ENCODE data around the gene MMP25.
"Not testable (repeated sequence)": the region's sequence is repeated elsewhere in the genome, so short reads cannot be mapped to it uniquely, and the experiment has no call there.

Gene MMP25

DNA sequence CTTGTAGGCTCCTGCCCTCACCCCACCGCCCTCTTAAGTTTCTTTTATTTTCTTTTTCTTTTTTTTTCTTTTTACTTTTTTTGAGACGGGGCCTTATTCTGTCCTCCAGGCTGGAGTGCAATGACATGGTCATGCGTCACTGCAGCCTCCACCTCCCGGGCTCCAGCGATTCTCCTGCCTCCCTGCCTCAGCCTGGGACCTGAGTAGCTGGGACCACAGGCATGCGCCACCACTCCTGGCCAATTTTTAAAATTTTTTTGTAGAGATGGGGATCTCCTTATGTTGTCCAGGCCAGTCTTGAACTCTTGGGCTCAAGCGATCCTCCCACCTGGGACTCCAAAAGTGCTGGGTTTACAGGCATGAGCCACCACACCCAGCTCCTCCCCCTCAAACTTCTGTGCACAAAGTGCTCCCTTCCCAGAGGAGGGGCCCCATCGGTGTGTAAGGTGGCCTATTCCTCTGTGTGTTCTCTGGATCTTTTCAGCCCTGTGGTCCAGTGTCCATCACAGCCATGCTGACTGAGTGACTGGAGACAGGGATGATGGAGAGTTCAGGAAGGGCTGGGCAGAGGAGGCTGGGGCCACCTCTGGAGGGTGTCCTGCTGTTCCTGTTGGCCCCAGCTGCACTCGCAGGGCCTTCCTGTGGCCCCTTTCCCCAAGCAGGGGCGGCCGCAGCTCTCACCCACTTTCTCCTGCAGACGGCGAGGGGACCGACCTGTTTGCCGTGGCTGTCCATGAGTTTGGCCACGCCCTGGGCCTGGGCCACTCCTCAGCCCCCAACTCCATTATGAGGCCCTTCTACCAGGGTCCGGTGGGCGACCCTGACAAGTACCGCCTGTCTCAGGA lies 10.2 kb downstream of the MMP25 start:
- no peak for DNase-seq (ENCODE audit: low read depth in 2 of 2)

DNA sequence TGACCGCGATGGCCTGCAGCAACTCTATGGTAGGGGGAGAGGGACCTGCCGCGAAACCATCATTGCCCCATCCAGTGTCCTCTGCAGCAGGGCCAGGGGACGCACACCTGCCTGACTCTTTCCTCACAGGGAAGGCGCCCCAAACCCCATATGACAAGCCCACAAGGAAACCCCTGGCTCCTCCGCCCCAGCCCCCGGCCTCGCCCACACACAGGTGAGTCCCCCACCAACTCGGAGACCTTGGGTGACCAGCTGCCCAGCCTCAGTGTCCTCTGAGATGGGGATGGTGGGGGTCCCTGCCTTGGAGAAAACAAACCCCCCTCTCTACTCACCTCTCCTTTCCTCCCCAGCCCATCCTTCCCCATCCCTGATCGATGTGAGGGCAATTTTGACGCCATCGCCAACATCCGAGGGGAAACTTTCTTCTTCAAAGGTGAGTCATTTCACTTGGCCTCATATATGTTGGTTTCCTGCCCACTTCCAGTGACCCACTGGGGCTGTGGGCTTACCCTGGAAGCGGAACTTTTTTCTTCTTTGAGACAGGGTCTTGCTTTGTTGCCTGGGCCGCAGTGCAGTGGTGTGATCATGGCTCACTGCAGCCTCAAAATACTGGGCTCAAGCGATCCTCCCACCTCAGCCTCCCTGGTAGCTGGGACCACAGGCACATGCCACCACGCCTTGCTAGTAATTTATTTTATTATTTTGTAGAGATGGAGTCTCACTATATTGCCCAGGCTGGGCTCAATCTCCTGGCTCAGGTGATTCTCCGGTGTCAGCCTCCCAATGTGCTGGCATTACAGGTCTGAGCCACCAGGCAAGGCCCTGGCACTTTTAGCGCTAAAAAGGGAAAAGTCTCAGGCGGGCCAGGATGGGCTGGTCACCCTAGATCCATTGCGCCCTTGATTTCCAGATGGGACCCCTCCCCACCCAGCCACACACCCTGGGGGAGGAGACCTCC lies 11.1 kb downstream of the MMP25 start:
- DNase-seq (ENCODE audit: low read depth in 2 of 2): no peak

DNA sequence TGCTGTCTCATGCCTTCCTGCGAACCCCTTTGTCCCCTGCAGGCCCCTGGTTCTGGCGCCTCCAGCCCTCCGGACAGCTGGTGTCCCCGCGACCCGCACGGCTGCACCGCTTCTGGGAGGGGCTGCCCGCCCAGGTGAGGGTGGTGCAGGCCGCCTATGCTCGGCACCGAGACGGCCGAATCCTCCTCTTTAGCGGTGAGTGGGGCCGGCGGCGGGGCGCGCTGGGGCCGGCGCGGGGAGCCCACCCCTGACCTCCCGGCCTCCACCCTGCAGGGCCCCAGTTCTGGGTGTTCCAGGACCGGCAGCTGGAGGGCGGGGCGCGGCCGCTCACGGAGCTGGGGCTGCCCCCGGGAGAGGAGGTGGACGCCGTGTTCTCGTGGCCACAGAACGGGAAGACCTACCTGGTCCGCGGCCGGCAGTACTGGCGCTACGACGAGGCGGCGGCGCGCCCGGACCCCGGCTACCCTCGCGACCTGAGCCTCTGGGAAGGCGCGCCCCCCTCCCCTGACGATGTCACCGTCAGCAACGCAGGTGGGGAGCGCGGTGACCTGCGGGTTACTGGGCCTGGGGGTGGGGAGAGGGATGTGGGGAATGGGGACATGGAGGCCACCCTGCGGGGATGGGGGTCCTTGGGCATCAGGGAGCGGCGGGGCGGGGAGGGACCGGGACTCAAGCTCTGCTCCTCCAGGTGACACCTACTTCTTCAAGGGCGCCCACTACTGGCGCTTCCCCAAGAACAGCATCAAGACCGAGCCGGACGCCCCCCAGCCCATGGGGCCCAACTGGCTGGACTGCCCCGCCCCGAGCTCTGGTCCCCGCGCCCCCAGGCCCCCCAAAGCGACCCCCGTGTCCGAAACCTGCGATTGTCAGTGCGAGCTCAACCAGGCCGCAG lies 12.0 kb downstream of the MMP25 start:
- DNase-seq (ENCODE audit: low read depth in 2 of 2): peak in 1 of 2 donors; percentile 51

DNA sequence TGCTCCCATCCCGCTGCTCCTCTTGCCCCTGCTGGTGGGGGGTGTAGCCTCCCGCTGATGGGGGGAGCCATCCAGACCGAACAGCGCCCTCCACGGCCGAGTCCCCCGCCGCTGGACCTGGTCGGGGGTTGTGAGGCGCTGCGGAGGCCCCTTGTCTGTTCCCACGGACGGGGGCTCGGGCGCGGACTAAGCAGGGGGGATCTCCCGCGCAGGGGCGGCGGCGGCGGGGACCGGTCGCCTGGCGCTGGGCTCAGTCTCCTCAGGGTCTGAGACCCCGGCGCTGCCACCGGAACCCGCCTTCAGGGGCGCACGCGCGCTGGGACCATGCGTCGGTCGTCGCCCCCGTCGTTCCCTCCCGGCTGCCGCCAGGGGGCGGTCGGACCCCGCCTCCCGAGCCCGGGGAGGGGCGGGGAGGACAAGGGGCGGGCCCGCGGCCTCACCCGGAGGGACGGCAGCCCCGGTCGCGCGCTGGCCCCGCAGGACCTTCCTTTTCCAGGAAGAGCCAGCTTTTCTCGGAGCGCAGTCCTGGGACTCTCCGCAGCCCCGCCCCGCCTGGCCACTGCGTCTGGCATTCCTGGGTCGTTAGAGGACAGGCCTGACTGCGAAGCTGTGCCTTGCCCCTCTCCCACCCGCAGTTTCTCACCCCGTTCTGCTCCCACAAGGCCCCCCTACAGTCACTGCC lies 12.8 kb downstream of the MMP25 start:
- peak; percentile 84 to 86 for DNase-seq (ENCODE audit: low read depth in 2 of 2)

DNA sequence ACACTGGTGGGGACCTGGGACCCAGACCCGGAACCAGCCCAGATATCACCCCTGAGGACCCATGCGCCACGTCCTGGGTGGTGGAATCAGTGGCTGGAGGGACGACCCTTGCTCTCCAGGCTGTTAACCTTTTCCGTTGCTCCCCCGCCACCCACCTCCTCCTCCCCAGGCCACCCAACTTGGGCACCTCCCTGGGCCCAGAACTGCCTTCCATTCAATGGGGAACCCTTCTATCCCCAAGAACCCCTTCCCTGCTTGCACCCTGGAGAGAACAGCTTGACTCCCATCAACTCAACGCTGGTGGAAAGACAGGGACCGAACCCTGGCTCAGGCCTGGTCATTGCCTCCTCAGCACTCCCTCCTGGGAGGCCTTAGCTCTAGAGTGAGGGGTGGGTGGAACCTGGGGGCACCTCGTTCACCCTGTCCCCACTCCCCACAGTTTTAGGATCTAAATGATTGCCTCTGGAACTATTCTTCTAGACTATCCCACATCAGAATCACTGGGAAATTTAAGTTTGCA lies 13.4 kb downstream of the MMP25 start:
- no peak for DNase-seq (ENCODE audit: low read depth in 2 of 2)

DNA sequence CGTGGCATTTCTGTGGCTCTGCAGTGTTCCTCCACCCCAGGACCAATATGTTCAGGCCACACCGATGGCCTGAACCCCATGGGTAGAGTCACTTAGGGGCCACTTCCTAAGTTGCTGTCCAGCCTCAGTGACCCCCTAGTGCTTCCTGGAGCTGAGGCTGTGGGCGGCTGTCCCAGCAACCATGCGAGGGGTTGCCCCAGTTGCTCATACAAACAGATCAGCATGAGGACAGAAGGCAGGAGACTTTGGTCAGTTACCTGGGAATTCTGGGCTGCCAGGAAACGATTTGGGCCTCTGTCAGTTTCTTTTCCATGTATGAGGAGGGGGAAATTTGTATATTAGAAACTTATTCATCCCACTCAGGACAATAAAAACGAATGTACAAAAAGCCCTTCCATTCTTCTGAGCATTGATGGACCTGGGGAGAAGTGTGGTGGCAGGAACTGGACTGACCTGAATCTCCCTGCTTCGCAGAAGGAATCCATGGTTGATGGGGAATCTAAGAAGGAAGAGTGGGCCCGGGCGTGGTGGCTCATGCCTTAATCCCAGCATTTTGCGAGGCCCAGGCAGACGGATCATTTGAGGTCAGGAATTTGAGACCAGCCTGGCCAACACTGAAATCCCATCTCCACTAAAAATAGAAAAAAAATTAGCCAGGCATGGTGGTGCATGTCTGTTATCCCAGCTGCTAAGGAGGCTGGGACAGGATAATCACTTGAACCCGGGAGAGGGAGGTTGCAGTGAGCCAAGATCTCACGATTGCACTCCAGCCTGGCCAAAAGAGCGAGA lies 14.2 kb downstream of the MMP25 start:
- DNase-seq (ENCODE audit: low read depth in 2 of 2): no peak

DNA sequence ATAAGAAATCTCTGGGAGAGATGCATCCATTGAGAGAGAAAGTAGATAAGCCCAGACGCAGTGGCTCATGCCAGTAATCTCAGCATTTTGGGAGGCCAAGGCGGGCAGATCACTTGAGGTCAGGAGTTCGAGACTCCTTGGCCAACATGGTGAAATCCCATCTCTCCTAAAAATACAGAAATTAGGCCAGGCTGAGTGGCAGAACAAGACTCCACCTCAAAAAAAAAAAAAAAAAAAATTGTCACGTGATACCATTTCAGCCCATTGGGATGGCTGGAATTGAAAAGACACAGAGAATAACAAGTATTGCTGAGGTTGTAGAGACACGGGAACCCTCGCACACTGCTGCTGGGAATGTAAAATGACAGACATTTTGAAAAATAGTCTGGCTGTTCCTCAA lies 16.2 kb downstream of the MMP25 start:
- no peak for DNase-seq (ENCODE audit: low read depth in 2 of 2)

DNA sequence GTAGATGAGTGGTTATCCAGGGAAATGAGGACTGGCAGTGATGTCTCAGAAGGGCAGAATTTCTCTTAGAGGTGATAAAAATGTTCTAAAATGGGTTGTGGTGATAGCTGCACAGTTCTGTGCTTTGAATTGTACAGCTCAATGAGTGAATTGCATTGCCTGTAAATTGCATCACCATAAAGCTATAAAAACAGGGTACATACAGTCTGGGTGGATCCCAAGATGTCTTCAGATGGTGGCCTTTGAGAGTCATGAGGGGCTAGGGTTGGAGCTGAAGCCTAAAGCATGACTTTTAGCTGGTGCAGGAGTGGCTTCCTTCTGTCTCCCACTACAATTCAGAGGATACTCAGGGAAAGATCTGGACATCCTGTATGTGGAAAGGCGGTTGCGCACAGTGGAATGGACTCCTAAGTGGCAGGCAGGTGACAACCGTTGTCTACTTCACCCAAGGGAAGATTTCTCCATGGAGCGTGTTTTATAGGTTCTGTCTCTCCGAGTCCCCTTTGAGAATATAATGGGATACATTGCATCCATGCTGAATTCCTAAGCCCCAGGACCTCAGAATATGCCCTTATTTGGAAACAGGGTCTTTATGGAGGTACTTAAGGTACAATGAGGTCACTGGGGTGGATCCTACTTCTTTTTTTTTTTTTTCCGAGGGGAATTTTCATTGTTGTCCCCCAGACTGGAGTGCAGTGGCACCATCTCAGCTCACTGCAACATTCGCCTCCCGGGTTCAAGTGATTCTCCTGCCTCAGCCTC lies 17.4 kb downstream of the MMP25 start:
- DNase-seq (ENCODE audit: low read depth in 2 of 2): no peak

DNA sequence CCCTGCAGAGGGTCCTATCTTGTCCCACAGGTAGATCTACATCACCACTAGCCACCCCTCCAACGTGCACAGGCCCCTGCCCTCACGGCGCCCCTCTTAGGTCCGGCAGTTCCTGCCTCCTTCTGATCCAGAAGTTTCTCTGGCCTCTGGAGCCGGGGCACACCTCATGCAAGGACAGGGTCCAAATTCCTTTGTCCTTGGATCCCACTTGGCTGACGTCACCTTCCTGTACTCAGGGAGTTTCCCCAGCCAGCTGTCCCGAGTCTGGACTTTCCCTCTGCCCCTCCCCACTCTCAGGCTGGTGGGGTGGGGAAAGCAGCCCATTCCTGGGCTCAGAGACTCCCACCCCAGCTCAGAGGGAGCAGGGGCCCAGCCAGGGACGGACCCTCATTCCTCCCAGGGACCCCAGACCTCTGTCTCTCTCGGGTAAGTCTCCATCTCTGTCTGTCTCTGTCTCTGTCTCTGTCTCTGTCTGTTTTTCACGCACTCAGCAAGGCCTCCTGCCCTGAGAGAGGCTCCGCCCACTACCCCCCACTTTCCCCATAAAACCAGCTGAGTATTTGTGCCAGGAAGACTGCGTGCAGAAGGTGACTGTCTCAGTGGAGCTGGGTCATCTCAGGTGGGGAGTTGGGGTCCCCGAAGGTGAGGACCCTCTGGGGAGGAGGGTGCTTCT lies 18.8 kb downstream of the MMP25 start, which contains the start of gene IL32:
TSS of gene IL32 (plus strand) at position 572 of the 673 bp plus-strand sequence. CDS start 172 bp downstream, outside the sequence.
- DNase-seq (ENCODE audit: low read depth in 2 of 2): peak; percentile 59 to 65

DNA sequence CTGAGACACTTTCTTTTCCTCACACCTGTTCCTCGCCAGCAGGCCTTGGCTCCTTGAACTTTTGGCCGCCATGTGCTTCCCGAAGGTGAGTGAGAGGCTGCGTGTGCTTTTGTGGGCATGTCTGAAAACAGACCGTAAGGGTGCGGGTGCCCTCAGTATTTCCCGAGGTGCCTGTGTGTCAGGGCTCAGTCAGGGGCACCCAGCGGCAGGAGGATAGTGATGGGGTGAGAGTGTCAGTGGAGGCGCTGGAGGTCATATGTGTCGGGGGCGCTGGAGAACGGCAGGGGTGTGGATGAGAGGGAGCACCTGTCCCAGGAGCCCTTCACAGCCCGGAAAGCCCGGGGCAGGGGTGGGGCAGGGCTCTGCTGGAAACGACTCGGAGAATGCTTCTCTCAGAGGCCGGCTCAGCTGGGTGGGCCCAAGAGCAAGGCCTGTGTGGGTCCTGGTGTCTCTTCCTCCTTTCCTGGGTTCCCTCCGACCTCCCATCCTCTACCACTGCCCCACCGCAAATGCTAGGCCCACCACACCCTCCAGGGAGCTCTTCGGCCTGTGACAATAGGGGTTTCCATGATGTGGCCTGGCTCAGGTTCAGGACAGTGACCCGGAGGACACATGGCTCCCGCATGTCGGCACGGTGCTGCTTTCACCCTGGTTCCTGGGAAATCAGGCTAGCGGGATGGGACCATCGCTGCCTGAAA lies 19.5 kb downstream of the MMP25 start:
- no peak for DNase-seq (ENCODE audit: low read depth in 2 of 2)

DNA sequence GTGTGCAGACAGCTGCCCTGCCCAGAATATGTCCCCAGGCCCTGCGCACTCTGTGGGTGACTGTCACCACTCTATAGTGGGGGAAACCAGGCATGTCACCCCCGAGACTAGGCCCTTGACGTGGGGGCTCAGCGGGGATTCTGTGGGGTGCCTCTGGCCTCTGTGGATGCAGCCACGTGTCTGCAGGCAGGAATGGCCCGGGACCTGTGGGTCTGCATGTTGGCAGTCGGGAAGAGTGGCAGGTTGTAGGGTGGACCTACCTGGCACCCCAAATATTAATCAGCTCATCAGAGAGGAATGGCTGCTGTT lies 20.0 kb downstream of the MMP25 start:
- no peak for DNase-seq (ENCODE audit: low read depth in 2 of 2)

DNA sequence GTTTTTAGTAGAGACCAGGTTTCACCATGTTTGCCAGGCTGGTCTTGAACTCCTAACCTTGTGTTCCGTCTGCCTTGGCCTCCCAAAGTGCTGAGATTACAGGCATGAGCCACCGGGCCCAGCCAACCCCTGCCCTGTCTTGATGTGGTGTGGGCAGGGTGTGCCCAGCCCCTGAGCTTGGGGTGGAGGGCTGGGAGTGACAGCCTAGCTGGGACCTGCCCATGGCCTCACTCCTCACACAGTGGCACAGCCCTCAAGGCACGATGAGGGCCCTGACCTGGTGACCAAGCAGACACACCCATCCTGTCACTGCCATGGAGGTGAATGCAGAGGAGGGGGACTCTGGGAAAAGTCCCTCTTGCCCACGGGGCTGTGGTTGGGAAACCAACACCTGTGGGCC lies 22.1 kb downstream of the MMP25 start:
- no peak for DNase-seq (ENCODE audit: low read depth in 2 of 2)

DNA sequence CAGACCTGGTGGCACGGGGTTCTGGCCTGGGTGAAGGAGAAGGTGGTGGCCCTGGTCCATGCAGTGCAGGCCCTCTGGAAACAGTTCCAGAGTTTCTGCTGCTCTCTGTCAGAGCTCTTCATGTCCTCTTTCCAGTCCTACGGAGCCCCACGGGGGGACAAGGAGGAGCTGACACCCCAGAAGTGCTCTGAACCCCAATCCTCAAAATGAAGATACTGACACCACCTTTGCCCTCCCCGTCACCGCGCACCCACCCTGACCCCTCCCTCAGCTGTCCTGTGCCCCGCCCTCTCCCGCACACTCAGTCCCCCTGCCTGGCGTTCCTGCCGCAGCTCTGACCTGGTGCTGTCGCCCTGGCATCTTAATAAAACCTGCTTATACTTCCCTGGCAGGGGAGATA lies 22.8 kb downstream of the MMP25 start:
- not testable (repeated sequence) for DNase-seq (ENCODE audit: low read depth in 2 of 2)

DNA sequence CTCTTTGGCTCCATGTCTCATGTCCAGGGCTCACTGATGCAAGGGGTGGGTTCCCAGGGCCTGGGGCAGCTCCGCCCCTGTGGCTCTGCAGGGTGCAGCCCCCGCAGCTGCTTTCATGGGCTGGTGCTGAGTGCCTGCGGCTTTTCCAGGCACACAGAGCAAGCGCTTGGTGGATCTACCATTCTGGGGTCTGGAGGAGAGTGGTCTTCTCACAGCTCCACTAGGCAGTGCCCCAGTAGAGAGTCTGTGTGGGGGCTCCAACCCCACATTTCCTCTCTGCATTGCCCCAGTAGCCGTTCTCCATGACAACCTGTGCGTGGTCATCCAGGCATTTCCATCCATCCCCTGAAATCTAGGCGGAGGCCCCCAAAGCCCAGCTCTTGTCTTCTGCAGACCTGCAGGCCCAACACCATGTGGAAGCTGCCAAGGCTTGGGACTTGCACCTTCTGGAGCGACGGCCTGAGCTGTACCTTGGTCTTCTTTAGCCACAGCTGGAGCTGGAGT lies 24.3 kb downstream of the MMP25 start:
- DNase-seq (ENCODE audit: low read depth in 2 of 2): no peak

DNA sequence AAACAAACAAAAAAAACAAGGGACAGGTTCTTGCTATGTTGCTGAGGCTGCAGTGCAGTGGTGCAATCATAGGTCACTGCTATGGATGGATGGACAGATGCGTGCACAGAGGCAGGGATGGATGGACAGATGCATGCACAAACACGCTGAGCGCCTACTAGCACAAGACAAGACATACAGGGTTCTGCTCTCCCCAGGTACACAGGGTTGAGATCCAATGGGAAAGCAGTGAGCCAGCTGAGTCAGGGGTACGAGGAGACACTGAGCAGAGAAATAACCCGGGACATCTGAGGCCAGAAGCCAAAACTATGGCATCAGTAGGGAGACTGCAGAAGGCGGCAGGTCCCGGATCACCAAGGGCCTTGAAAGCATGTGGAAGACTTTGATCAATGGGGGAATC lies 25.3 kb downstream of the MMP25 start:
- no peak for DNase-seq (ENCODE audit: low read depth in 2 of 2)

DNA sequence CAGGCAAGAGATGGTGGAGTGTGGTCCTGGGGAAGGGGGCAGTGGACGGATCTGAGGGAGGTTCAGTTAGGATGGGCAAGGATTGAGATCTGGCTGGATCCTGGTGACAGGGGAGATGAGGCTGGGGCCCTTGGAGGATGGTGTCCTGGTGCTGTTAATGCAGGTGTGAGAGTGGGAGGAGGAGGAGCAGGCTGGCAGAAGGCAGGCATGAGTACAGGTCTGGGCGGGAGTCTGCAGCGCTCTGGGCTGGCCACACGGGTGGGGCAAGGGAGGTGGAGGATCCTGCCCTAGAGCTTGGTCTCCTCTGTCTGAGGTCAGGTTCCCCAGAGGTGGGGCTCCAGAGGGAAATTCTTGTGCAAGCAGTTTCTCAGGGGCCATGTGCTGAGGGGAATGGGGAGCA lies 25.8 kb downstream of the MMP25 start:
- DNase-seq (ENCODE audit: low read depth in 2 of 2): not testable (repeated sequence)

DNA sequence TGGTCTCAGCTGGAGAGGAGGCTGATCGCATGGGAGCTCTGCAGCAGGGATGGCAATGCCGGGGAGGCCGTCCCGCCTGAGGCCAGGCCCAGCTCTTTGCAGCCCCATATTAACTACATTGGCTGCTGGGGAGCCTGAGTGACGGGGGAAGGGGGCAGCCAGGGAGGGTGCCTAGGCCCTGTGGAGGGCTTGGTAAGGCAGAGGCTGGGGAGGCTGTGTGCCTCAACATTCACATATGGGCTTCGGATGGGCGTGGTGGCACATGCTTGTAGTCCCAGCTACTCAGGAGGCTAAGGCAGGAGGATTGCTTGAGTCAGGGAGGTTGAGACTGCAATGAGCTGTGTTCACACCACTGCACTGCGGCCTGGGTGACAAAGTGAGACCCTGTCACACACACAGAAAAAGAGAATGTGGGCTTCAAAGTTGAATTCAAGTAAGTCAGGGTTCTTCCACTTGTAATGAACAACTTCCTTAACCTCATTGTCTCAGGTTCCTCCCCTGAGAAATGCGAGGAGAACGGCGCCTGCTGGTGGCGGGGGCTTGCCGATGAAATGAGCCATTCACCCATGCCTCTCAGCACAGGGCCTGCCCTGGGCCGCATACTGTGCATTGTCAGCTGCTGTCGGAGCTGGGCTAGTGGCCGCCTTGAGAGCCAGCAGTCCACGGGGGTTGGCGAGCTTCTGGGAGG lies 26.4 kb downstream of the MMP25 start:
- not testable (repeated sequence) for DNase-seq (ENCODE audit: low read depth in 2 of 2)
